Left ventricle myocardium inferior (tissue), 1 donor: ENCODE results near the gene ZFY. TPM values are rescaled to one million over a fixed set of nuclear protein-coding genes. Genes with fewer than 3 reads are reported as not detected.

Source experiments
- DNase-seq: peaks from one replicate; pipeline ENCODE4 v3.0.0-alpha.2; 2020
- H3K27ac ChIP-seq: fragments of 200-600 bp; replicated peaks from 2 replicates; pipeline ENCODE4 v1.8.0; 2021
- H3K27me3 ChIP-seq: fragments of 200-600 bp; 2 replicates; pipeline ENCODE4 v1.8.0; 2021; ENCODE audit warnings: low read depth
- H3K36me3 ChIP-seq: fragments of 200-600 bp; 2 replicates; pipeline ENCODE4 v1.8.0; 2021
- H3K4me1 ChIP-seq: fragments of 200-600 bp; 2 replicates; pipeline ENCODE4 v1.8.0; 2021
- H3K4me3 ChIP-seq: fragments of 200-600 bp; 2 replicates; pipeline ENCODE4 v1.8.0; 2021; ENCODE audit warnings: mild to moderate bottlenecking, moderate library complexity
- H3K9me3 ChIP-seq: fragments of 200-600 bp; replicated peaks from 2 replicates; pipeline ENCODE4 v1.8.0; 2021
- CTCF ChIP-seq: fragments of 200-600 bp; IDR thresholded peaks from 2 replicates; pipeline ENCODE4 v1.8.0; 2021; ENCODE audit warnings: antibody characterized with exemption, mild to moderate bottlenecking, borderline replicate concordance
- intact Hi-C: fragments of 100-400 bp; cut with micrococcal nuclease; formaldehyde crosslinking; loops from one replicate; pipeline ENCODE4 v1.11.0; 2022
- total RNA-seq: library from RNA; stranded (reverse); fragmentation: NEBNext Ultra II Directional; extraction: Animal tissue kit (Norgen Biotek cat#: 25700); gene quantifications from one replicate; pipeline ENCODE4 v1.2.1, GENCODE V29; 2021
- donor health status: DM: no; HTN: yes; CAD: no; lungs with severe emphysema.

Gene ZFY
- total RNA-seq, 1 donor from 2014 or later, result 10.7 TPM

- no peak overlapping the region for H3K27ac ChIP-seq
- no peak overlapping the region for H3K4me3 ChIP-seq
- no peak for DNase-seq
- H3K9me3 ChIP-seq, result no peaks in the 10 kb centered on the region
- H3K27me3 ChIP-seq, result no peaks in the 10 kb centered on the region
- H3K36me3 ChIP-seq, result no peaks in the 10 kb centered on the region
- no peak for TF ChIP-seq CTCF
- peaks cover 8% of the 10 kb centered on the region for H3K4me1 ChIP-seq
- intact Hi-C loops, result no loop called here
Observed at GRCh38 chrY:2954735-2955134, 19.6 kb downstream of the ZFY start.

GRCh38 chrY:2955561-2955960, 20.4 kb downstream of the ZFY start:
- intact Hi-C loops, result no loop called here
- Histone ChIP-seq H3K27ac (no peak overlapping the region), H3K36me3 (no peaks in the 10 kb centered on the region), H3K9me3 (no peaks in the 10 kb centered on the region), H3K4me1 (peaks cover under 1% of the 10 kb centered on the region), H3K4me3 (no peak overlapping the region), H3K27me3 (no peaks in the 10 kb centered on the region)
- no peak for DNase-seq
- TF ChIP-seq CTCF, result no peak

GRCh38 chrY:2962061-2962460, 26.9 kb downstream of the ZFY start:
- Histone ChIP-seq H3K36me3 (peaks cover 5% of the 10 kb centered on the region), H3K27ac (no peak overlapping the region), H3K9me3 (no peaks in the 10 kb centered on the region), H3K4me3 (no peak overlapping the region), H3K27me3 (no peaks in the 10 kb centered on the region), H3K4me1 (no peaks in the 10 kb centered on the region)
- no peak for DNase-seq
- TF ChIP-seq CTCF, result no peak
- intact Hi-C loops, result no loop called here

- no peak for DNase-seq
- no peak overlapping the region for H3K4me3 ChIP-seq
- H3K27me3 ChIP-seq, result no peaks in the 10 kb centered on the region
- peaks cover 5% of the 10 kb centered on the region for H3K36me3 ChIP-seq
- TF ChIP-seq CTCF, result no peak
- intact Hi-C loops, result no loop called here
- H3K4me1 ChIP-seq, result no peaks in the 10 kb centered on the region
- H3K9me3 ChIP-seq, result no peaks in the 10 kb centered on the region
- H3K27ac ChIP-seq, result no peak overlapping the region
Observed at GRCh38 chrY:2964814-2965213, 29.6 kb downstream of the ZFY start.

- no peak for TF ChIP-seq CTCF
- H3K27ac ChIP-seq, result no peak overlapping the region
- no peaks in the 10 kb centered on the region for H3K27me3 ChIP-seq
- peaks cover 5% of the 10 kb centered on the region for H3K36me3 ChIP-seq
- peaks cover 7% of the 10 kb centered on the region for H3K4me1 ChIP-seq
- DNase-seq, result no peak
- no peak overlapping the region for H3K4me3 ChIP-seq
- intact Hi-C loops, result no loop called here
- no peaks in the 10 kb centered on the region for H3K9me3 ChIP-seq
Observed at GRCh38 chrY:2965629-2966028, 30.4 kb downstream of the ZFY start.

GRCh38 chrY:2969561-2969960, 34.4 kb downstream of the ZFY start:
- intact Hi-C loops, result no loop called here
- no peak overlapping the region for H3K27ac ChIP-seq
- no peaks in the 10 kb centered on the region for H3K27me3 ChIP-seq
- no peak for DNase-seq
- peaks cover under 1% of the 10 kb centered on the region for H3K36me3 ChIP-seq
- H3K9me3 ChIP-seq, result no peaks in the 10 kb centered on the region
- H3K4me1 ChIP-seq, result peaks cover 11% of the 10 kb centered on the region
- no peak for TF ChIP-seq CTCF
- no peak overlapping the region for H3K4me3 ChIP-seq
